K562 (cell line): Measurements from ENCODE around the gene HPS4. TPM values are rescaled to one million over a fixed set of nuclear protein-coding genes. Genes with fewer than 3 reads are reported as not detected.

Experiments used
- HDAC1 ChIP-seq, 2 experiments: fragments of 450-650 bp; IDR thresholded peaks; 2 replicates each; pipeline ENCODE4 v1.6.1; 2016 to 2017; ENCODE audit warnings: inconsistent platforms in 1 of 2, mild to moderate bottlenecking in 1 of 2, moderate library complexity in 1 of 2
- HDGF ChIP-seq: fragments of 450-650 bp; IDR thresholded peaks from 2 replicates; pipeline ENCODE4 v1.6.1; 2016
- MEF2A ChIP-seq: IDR thresholded peaks from 2 replicates; pipeline ENCODE4 v1.6.1; 2011; ENCODE audit warnings: low read depth, mild to moderate bottlenecking, low read length, moderate library complexity; ENCODE audit not compliant: control insufficient read depth
- NCOA6 ChIP-seq: fragments of 450-650 bp; IDR thresholded peaks from 2 replicates; pipeline ENCODE4 v1.6.1; 2017; ENCODE audit warnings: mild to moderate bottlenecking
- POLR2AphosphoS2 ChIP-seq: IDR thresholded peaks from 2 replicates; pipeline ENCODE4 v1.6.1; 2012; ENCODE audit warnings: low read length, improper control_type of control experiment
- REST ChIP-seq, 2 experiments: fragments of 450-650 bp; formaldehyde crosslinking in 1 of 2; IDR thresholded peaks; 2 replicates each; pipeline versions ENCODE4 v1.4.0 to v1.6.1; 2014 to 2020; ENCODE audit warnings: mild to moderate bottlenecking in 2 of 2, borderline replicate concordance in 1 of 2, low read depth in 1 of 2
- ZNF274 ChIP-seq: IDR thresholded peaks from 2 replicates; pipeline ENCODE4 v1.6.1; 2011; ENCODE audit warnings: low read depth, mild to moderate bottlenecking, low read length, moderate library complexity, borderline replicate concordance
- polyA plus RNA-seq, 8 experiments: library from polyadenylated mRNA; depleted of rRNA in 4 of 8; stranded (reverse) in 5 of 8; unstranded in 3 of 8; fragments of >200 nt; fragmentation: Nextera tagmentation in 2 of 8; fragmentation: Illumina TruSeq in 1 of 8; extraction: Ambion mirVana in 2 of 8; extraction: Trizol in 1 of 8; gene quantifications; 2 replicates each; pipeline versions ENCODE4 v1.2.1 to v1.2.3, GENCODE V29; 2011 to 2014; ENCODE audit warnings: inconsistent platforms in 1 of 8, missing spikeins in 1 of 8
- total RNA-seq, 7 experiments: library from RNA; depleted of rRNA in 6 of 7; stranded (reverse); fragments of >200 nt in 6 of 7; fragmentation: Illumina TruSeq in 2 of 7; extraction: Trizol in 2 of 7; gene quantifications; 2 replicates each; pipeline versions ENCODE4 v1.2.1 to v1.2.3, GENCODE V29; 2011 to 2021; ENCODE audit warnings: low replicate concordance in 1 of 7
- TF ChIP-seq, protein P1 (sequence below): sonication (generic); formaldehyde crosslinking; IDR thresholded peaks from 2 replicates; pipeline ENCODE4 v1.4.0; 2020; ENCODE audit warnings: mild to moderate bottlenecking, missing genetic modification reagents
- TF ChIP-seq, protein P2 (sequence below): fragments of 250-450 bp; sonication (Bioruptor Pico); IDR thresholded peaks from 2 replicates; pipeline ENCODE4 v1.8.0; 2022; ENCODE audit warnings: moderate library complexity, mild to moderate bottlenecking, inconsistent platforms

HPS4 gene
- total and polyA plus RNA-seq, 9 of the 15 experiments (the other 6 are each of a cell fraction or from before 2014, with no cell fraction given), result 12.8 to 29.2 (median 25.3) TPM

DNA sequence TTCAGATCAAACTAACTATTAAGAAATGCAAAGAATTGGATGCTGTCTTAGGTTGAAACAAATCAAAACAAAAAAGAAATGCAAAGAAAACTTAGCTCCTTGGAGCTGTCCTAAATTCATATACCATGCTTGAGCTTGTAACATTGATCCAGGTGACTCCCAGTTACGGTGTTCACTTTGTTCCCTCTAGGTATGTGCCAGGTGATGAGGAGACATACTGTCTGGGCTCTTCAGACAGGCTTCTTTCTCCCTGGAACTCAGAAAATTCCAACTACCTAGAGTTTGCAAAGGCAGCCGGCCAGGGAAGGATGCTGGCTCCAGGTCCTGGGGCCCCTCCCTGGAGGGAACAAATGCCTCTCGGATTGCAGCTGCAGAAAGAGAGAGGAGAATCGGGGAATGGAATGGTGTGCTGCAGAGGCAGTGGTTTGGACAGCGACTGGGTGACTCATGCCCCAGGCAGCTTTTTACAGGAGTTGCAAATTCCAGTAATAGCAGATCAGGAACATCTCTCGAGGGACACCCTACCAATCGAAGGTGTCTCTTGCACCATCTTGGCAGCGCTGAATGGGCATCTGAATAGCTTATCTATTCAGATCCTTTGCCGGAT lies 66.8 kb downstream of the HPS4 start (continued):
- TF ChIP-seq HDAC1 (IDR thresholded peaks at IDR 0.05), result no peak
- no peak for TF ChIP-seq POLR2AphosphoS2
- no peak for TF ChIP-seq MEF2A
- TF ChIP-seq HDGF, result no peak
- TF ChIP-seq, protein P1, sequence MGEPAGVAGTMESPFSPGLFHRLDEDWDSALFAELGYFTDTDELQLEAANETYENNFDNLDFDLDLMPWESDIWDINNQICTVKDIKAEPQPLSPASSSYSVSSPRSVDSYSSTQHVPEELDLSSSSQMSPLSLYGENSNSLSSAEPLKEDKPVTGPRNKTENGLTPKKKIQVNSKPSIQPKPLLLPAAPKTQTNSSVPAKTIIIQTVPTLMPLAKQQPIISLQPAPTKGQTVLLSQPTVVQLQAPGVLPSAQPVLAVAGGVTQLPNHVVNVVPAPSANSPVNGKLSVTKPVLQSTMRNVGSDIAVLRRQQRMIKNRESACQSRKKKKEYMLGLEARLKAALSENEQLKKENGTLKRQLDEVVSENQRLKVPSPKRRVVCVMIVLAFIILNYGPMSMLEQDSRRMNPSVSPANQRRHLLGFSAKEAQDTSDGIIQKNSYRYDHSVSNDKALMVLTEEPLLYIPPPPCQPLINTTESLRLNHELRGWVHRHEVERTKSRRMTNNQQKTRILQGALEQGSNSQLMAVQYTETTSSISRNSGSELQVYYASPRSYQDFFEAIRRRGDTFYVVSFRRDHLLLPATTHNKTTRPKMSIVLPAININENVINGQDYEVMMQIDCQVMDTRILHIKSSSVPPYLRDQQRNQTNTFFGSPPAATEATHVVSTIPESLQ, result no peak
- TF ChIP-seq NCOA6, result no peak
- TF ChIP-seq ZNF274, result no peak
- TF ChIP-seq REST (IDR thresholded peaks at IDR 0.05; ENCODE audit: borderline replicate concordance), result peak; percentile 66
- TF ChIP-seq REST (CRISPR knock-in tag; IDR thresholded peaks at IDR 0.05; ENCODE audit: low read depth), result no peak
- TF ChIP-seq, protein P2, sequence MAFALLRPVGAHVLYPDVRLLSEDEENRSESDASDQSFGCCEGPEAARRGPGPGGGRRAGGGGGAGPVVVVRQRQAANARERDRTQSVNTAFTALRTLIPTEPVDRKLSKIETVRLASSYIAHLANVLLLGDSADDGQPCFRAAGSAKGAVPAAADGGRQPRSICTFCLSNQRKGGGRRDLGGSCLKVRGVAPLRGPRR (CRISPR knock-in tag), result no peak
